GM18870 (cell line): ENCODE results near the gene SCCPDH.

Source experiments
- ATAC-seq: cut with Tn5 transposase; IDR thresholded peaks from one replicate; pipeline ENCODE4 v1.9.1; 2021; ENCODE audit warnings: moderate library complexity; ENCODE audit not compliant: unreplicated experiment

The SCCPDH gene

GRCh38 chr1:246748006-246748405 lies 23.8 kb downstream of the SCCPDH start:
- no peak for ATAC-seq

- no peak for ATAC-seq
Measured at GRCh38 chr1:246748867-246749266, 24.7 kb downstream of the SCCPDH start.

DNA sequence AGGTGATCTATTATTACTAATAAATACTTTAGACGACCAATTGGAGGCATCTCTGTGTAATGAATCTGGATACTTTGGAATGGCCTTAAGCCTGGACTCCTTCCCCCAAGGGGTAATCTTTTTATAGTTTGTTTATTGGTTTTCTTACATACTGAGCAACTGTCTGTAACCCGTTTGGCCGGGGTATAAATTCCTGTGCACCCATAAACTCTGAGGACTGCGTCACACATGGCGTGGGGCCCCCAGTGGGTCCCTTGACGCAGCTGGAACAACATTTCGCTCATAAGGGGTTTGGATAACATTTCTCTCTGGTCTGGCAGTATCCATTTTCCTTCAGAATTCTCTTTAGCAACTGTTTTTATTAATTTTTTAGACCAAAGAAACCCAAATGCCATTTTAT lies 26.5 kb downstream of the SCCPDH start:
- ATAC-seq: no peak

- peak; percentile 83 for ATAC-seq
Measured at GRCh38 chr1:246753670-246754535, 29.7 kb downstream of the SCCPDH start.

DNA sequence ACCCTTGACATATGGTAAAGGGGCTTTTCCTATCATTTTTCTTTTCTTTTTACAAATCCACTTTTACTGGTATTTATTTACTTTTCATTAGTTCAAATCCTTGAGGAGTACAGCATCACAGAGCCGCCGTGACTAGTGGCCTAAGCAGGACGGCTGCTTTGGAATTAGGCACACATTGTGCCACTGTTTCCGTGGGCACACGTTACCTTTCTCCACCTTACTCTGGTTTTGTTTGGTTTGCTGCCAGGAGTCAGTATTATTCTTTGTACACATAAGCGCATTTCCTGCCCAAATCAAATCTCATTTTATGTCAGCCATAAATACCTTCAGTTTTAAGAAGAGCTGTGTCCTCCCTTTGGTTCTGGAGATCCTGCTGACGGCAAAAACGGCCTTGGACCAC lies 31.2 kb downstream of the SCCPDH start:
- ATAC-seq: no peak

DNA sequence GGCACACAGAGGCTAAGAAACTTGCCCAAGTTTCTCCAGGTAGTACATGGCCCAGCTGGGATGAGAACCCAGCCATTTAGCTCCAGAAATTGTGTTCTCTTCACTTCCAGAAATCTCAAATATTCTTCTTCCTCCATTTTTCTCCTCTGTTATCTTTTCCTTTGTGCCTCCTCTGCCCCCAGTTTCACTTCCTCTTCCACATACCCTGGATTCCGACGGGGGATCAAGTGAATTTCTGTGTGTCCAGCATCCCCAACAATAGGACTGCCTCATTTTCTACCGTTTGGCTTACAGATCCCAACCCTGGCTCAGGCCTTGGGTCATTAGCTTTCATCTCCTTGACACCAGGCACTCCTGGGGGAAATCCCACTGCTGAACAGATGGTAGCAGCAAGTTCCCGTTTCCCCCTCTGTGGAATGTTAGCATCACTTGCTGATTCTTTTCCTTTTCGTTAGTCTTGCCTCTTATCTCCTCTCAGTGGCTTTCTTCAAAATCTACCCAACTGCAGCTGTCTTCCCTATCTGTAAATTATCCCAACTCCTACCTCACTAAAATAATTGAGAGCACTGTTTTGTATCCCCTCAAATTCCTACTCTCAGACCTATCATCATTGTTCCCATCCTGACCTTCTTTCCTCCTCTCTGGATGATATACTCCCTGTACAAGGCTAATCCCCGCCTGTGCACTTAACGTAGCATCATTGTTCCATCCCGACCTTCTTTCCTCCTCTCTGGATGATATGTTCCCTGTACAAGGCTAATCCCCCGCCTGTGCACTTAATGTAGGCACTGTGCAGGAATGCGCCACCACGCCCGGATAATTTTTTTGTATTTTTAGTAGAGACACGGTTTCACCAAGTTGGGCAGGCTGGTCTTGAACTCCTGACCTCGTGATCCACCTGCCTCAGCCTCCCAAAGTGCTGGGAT lies 36.5 kb downstream of the SCCPDH start:
- ATAC-seq: no peak

GRCh38 chr1:246761396-246761795 lies 37.2 kb downstream of the SCCPDH start:
- no peak for ATAC-seq

- ATAC-seq: no peak
Measured at GRCh38 chr1:246765521-246765920, 41.3 kb downstream of the SCCPDH start.

DNA sequence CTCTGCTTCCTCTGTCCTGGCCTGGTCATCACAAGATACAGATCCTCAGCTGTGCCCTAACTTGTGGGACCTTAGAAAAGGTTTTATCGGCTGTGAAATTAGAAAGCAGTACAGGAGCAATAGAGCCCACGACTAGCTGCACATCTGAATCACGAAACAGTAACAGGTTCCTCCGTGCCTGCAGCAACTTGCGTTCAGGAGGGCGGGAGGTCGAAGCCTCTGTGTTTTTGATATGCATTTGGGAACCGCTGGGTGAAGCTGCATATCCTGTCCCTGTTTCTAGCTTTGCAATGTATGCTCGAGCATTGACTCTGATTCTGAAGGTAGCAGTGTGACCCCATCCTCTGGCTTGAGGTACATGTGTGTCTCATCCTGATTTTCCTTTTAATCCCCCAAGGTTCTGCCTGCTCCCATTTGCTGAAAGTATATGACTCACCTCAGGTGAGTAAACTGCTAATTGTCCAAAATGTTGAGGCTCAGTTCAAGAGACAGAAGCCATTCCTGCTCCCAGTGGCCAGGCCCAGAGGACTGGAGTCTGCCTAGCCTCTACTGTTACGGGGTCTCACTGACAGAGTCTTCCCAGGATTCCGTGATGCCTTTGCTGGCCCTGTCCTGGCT lies 44.3 kb downstream of the SCCPDH start:
- ATAC-seq: no peak

DNA sequence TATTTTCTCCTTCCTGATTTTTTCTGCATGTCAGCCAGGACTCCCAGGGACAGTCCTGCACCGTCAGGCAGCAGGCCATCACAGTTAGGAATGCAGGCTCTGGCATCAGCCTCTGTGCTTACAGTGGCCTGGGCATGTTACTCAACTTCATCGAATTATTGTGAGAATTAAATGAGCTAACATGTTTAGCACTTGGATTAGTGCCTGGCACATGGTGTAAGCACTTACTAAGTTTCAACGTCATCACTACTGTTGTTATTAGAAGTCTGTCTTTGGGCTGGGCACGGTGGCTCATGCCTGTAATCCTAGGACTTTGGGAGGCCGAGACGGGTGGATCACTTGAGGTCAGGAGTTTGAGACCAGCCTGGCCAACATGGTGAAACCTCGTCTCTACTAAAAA lies 45.1 kb downstream of the SCCPDH start:
- no peak for ATAC-seq

GRCh38 chr1:246771366-246771765 lies 47.2 kb downstream of the SCCPDH start:
- ATAC-seq: no peak

DNA sequence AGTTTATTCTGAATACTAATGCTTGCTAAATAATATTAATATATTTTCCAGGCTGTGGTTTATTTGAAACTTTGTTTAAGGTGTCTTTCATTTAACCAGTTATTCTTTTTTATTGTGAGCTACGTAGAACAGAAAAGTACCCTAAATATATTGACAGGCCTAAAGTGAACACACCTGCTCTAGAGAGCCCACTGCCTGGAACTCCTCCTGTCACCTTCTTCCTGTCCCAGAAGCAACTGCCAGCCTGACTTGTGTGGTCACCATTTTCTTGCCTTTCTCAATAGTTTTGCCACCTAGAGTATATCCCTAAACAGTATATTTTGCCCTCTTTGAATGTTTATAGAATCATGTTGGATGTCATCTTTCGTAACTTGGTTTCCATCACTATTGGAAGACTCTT lies 48.5 kb downstream of the SCCPDH start:
- ATAC-seq: no peak

- ATAC-seq: peak; percentile 99
Measured at GRCh38 chr1:246773213-246773641, 49.0 kb downstream of the SCCPDH start.

DNA sequence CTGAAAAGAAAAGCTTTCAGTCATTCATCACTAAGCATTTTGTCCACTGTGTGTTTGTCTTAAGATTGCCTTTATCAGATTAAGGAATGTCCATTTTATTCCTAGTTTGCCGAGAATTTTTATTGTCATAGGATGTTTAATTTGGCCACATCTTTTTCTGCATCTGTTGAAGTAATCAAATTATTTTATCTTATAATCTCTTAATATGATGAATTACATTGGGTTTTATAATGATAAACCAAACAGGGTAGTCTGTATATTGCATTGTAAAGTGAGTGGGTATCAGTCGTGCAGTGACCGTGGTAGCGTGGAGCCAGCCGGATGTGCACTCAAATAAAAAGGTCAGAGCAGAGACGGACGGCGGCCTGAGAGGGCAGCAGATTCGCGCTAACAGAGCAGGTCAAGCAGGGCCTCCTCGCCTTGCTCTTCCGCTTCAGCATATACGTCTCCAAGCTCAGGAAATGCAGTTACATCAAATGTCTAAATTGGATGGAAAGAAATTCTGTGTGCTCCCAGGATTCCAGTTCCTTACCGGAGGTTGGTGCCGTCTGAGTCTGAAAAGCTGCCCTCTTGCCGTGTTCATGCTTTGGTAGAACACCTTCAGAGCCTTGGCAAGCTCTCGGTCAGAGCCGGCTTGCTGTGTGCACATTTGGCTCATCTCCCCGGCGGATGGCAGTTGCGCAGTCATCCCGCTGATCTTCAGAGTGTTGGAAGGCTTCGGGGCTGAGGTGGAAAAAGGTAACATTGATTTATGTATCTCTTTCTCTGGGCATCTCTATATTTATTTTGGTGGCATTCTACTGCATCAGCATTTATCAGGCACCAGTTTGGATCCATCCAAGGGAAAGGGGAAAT lies 51.5 kb downstream of the SCCPDH start:
- ATAC-seq: no peak

DNA sequence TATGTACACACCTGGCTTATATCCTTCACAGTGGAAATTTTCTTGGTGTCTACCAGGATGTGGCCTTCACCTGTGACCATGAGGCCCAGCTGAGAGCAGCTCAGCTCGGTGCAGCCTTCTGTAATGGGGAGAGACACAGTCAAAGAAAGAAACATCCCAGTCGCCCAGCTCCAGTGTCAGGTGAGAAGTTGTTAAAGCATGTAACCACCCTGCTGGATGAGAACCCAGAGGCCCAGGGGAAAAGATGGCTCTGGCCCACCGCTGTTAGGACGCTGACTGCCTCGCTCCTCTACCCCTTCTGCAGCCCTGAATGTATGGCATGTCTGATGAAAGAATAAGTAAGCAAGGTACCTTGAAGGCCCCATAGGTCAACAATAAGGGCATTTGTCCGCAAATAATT lies 52.7 kb downstream of the SCCPDH start:
- ATAC-seq: no peak

DNA sequence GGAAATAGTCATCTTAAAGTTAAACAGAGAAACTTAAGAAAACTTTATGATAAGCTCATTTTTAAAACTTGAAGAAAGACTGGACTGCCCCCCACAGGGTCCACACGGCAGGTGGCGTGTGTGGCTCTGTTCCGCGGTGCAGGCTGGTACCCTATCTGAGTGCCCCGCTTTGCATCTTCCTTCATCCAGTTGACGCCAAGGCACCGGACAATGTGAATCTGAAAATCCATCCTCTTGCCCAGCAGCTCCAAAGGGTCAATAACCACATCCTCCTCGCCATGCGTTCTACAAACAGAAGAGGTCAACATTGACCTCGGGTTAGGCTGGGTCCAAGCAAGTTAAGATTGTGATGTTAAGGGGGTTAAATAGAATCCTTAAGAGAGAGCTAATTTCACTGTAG lies 54.5 kb downstream of the SCCPDH start:
- no peak for ATAC-seq

DNA sequence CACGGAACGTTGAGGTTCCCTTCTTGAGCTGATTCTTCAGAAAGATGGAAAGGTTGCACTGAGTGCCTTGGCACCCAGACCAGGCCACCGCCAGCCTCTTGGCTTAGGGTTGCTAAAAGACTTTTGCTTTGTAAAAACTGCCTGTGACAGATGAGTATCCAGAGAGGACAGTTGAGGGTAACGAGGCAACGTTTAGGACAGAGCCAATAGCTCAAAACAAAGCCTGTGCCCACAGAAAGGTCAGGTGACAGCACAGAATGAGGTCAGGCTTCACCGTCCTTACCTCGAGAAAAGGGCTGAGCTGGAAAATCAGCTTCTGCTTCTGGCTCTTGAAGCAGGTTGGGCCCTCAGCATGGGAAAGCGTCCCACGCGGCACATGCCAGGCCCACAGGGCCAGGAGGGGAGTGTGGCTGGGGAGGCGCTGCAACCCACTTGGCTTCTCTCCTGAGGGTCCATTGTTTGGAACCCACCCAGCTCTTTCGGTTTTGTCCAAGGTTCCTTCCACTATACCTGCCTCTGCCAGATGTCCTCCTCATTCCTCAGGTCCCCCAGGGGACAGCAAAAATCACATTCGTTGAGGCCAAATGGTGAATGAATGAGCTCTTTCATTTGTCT lies 55.5 kb downstream of the SCCPDH start:
- no peak for ATAC-seq

- no peak for ATAC-seq
Measured at GRCh38 chr1:246780264-246780663, 56.1 kb downstream of the SCCPDH start.

DNA sequence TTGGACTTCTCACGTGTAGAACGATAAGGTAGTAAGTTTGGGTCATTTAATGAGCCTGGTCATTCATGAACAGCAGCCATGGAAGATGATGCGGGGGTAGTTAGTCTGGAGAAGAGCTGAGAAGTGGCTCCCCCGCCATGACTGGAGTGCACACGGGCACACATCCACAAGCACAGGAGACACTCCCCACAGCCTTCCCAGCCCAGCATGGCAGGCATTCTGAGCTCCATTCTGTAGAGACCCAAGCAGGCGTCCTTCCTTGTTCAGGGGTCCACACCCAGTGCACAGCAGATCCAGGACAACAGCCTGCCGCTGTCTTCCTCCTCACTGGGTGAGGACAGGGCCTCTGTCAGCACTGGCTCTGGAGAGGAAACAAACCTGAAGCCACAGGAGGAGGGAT lies 57.0 kb downstream of the SCCPDH start:
- no peak for ATAC-seq
